Measurements from ENCODE around the gene PITPNM1. TPM values are rescaled to one million over a fixed set of nuclear protein-coding genes. Genes with fewer than 3 reads are reported as not detected.

The PITPNM1 gene
- polyA plus RNA-seq, 3 donors: 28.5 to 49.4 (median 35.4) TPM

GRCh38 chr11:67453816-67454732, 51.1 kb downstream of the PITPNM1 start:
- no peak for DNase-seq (ENCODE audit: extremely low read depth in 1 of 11, low read depth in 9 of 11, low spot score in 4 of 11)

DNA sequence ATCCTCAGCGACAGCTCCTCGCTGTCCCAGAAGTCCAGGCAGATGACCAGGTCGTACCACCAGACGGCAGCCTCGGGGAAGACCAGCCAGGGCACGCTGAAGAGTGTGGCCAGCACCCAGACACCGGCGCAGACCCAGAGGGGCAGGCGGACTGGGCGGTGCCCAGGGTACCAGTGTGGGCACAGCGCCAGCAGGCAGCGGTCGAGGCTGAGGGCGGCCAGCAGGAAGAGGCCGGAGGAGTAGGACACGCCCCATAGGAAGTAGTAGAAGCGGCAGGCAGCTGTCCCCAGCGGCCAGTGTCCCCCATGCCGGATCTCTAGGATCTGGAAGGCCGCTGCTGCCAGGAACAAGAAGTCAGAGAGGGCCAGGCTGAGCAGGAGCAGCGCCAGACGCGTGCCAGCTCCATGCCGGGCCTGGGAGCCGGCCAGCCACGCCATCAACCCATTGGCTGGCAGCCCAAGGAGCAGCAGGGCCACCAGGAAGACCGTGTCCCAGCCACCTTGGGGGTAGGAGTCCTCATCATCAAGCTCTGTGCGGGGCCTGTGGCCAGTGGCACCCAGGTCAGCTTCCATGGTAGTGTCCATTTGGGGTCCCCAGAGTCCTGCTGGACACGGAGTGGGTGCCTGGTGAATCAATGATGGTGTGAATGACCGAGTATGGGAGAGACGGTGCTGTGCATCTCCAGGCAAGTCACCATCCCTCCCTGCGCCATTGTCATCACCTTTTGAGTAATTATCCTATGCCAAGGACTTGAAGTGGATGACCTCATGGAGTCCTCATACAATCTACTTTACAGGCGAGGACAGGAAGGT, 52.8 kb downstream of the PITPNM1 start, which contains the start of gene GPR152:
Gene GPR152 (minus strand): TSS at position 589 of the 812 bp plus-strand sequence. CDS start 5 bp downstream, at position 584.
- no peak for DNase-seq (ENCODE audit: extremely low read depth in 1 of 11, low read depth in 9 of 11, low spot score in 4 of 11)

DNA sequence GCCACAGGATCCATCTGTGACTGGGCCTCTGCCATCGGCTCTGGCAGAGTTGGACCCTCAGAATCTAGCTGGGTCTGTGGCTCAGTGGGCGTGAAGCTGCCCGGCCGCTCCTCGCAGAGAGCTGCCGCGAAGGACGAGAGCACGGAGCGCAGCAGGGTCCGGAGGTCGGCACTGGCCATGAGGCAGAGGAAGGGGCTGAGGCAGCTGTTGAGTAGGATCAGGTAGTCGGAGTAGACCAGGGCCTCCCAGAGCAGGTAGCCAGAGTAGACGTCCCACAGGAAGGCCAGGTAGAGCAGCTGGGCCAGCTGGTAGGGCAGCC, 53.5 kb downstream of the PITPNM1 start:
- no peak for DNase-seq (ENCODE audit: extremely low read depth in 1 of 11, low read depth in 9 of 11, low spot score in 4 of 11)

DNA sequence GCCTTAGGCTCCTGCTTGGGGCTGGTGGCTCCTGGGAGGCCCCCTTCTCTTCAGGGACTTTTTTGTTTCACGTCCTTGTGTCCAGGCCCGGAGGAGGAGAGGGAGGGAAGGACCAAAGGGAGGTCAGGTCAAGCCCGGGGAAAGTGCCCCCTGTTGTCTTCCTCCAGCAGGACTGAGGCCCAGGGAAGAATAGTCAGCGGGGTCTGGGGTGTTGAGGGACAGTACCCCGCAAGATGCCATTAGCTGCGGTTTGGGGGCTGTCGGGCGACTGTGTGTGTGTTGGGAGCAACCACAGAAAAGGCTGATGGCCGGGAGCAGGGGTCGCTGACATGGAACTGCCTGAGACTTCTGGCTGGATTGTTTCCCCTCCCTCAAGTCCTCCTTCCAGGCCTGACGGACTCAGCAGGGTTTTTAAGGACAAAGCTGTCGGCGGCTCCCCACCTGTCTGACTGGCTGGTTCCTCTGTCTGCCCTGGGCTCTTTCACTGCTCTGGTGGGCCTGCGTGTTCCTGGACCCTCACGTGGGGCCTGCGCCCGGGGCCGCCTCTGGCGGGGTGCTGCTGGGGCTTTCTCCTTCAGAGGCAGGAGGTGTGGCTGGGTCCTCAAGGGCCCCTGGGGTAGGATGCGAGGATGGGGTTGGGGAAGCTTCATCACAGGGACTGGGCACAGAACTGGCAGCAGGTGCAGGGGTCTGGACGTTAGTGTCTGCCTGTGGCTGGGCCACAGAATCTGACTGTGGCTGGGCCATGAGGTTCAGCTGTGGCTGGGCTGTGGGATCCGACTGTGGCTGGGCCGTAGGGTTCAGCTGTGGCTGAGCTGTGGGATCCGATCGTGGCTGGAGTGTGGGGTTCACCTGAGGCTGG, 54.1 kb downstream of the PITPNM1 start:
- no peak for DNase-seq (ENCODE audit: extremely low read depth in 1 of 11, low read depth in 9 of 11, low spot score in 4 of 11)

- DNase-seq (ENCODE audit: extremely low read depth in 1 of 11, low read depth in 9 of 11, low spot score in 4 of 11): no peak
Measured at GRCh38 chr11:67449116-67449844, 55.9 kb downstream of the PITPNM1 start.

GRCh38 chr11:67448220-67448609, 56.9 kb downstream of the PITPNM1 start:
- DNase-seq (ENCODE audit: extremely low read depth in 1 of 11, low read depth in 9 of 11, low spot score in 4 of 11): no peak

DNA sequence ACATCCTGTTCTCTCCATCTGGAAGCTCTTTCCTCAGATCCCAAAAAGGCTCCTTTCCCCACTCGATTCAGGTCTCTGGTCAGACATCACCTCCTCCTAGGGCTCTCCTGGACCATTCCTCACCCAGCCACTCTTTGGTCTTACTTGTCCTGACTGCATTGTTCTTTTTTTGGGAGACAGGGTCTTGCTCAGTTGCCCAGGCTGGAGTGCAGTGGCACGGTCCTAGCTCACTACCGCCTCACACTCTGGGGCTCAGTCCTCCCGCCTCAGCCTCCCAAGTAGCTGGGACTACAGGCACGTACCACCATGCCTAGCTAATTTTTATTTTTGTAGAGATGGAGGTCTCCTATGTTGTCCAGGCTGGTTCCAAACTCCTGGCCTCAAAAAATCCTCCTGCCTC, 59.6 kb downstream of the PITPNM1 start:
- DNase-seq (ENCODE audit: extremely low read depth in 1 of 11, low read depth in 9 of 11, low spot score in 4 of 11): no peak

DNA sequence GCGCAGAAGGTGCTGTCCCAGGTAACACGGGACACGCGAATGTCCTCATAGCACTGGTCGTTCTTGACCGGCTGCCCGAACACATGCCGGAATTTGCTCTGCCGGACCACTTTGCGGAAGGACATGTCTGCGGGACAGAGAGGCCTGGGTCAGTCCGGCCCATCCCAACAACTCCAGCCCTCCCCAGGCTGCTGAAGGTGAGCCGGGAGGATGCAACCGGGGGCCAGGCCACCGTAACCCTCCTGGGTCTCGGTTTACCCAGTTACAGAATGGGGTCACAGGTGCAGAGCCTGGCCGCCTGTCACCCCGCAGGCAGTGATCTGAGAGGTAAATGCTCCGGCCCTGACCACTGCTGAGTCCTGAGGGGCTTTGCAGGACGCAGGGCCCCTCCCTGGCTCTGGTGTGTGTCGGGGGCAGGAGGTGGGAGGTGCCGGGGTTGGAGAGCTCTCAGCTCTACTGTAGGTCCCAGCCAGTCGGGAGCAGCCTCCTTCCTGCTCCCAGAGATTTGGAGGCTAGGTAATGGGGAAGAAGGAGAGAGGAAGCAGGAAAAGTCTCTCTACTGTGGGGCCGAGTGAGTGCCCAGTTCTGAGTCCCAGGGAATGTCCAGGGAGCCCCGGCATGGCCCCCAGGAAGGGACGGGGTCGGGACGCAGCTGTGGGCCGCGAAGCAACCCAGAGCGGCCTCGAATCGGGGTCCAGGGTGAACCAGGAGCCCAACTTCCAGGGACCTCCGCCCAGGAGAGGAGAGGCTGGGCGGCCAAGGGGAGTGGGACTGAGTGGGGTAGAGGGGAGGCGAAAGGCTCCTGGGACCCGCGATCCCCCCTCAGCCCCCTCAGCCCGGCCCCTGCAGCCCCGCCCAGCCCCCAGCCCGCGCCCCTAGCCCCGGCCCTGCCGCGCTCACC, 62.4 kb downstream of the PITPNM1 start:
- DNase-seq (ENCODE audit: extremely low read depth in 1 of 11, low read depth in 9 of 11, low spot score in 4 of 11): no peak

Other genes with a start within 250 kb of the PITPNM1 start
- gene GRK2, start 238.9 kb downstream of the PITPNM1 start, polyA plus RNA-seq (ENCODE audit: insufficient read length in 3 of 3): 10 to 100 TPM; 52.3 to 67.2 (median 56.8) TPM
- 10 to 100 TPM; 21.5 to 48.5 (median 30.5) TPM for gene ANKRD13D, start 216.1 kb downstream of the PITPNM1 start, polyA plus RNA-seq (ENCODE audit: insufficient read length in 3 of 3)
- 10 to 100 TPM; 19.1 to 32.6 (median 23.1) TPM for gene SSH3, start 201.8 kb downstream of the PITPNM1 start, polyA plus RNA-seq (ENCODE audit: insufficient read length in 3 of 3)
- 10 to 100 TPM; 16.3 to 38.7 (median 26.0) TPM for gene POLD4, start 151.8 kb downstream of the PITPNM1 start, polyA plus RNA-seq (ENCODE audit: insufficient read length in 3 of 3)
- 1 to 10 TPM; 4.3 to 8.0 (median 5.9) TPM for gene CLCF1, start 131.8 kb downstream of the PITPNM1 start, polyA plus RNA-seq (ENCODE audit: insufficient read length in 3 of 3)
- 10 to 100 TPM; 21.8 to 33.9 (median 31.2) TPM for gene RAD9A, start 113.4 kb downstream of the PITPNM1 start, polyA plus RNA-seq (ENCODE audit: insufficient read length in 3 of 3)
- 100 to 1,000 TPM; 149 to 172 (median 156) TPM for gene PPP1CA, start 103.5 kb downstream of the PITPNM1 start, polyA plus RNA-seq (ENCODE audit: insufficient read length in 3 of 3)
- 10 to 100 TPM in 1 of 3 donors, 1 to 10 TPM in 2; 4.5 to 10.5 (median 6.7) TPM for gene TBC1D10C, start 101.3 kb downstream of the PITPNM1 start, polyA plus RNA-seq (ENCODE audit: insufficient read length in 3 of 3)
- 1 to 10 TPM; 2.0 to 5.2 (median 2.7) TPM for gene CARNS1, start 89.7 kb downstream of the PITPNM1 start, polyA plus RNA-seq (ENCODE audit: insufficient read length in 3 of 3)
- 10 to 100 TPM; 40.3 to 47.0 (median 41.2) TPM for gene RPS6KB2, start 76.9 kb downstream of the PITPNM1 start, polyA plus RNA-seq (ENCODE audit: insufficient read length in 3 of 3)
- 1 to 10 TPM; 1.3 to 3.5 (median 2.4) TPM for gene PTPRCAP, start 67.7 kb downstream of the PITPNM1 start, polyA plus RNA-seq (ENCODE audit: insufficient read length in 3 of 3)
- gene CORO1B, start 61.9 kb downstream of the PITPNM1 start, polyA plus RNA-seq (ENCODE audit: insufficient read length in 3 of 3): 10 to 100 TPM; 53.5 to 82.1 (median 75.7) TPM
- gene GPR152, start 52.6 kb downstream of the PITPNM1 start, polyA plus RNA-seq (ENCODE audit: insufficient read length in 3 of 3): not detected
- 1 to 10 TPM in 1 of 3 donors, under 1 TPM in 2; 0.26 to 1.2 (median 0.55) TPM for gene CABP4, start 50.0 kb downstream of the PITPNM1 start, polyA plus RNA-seq (ENCODE audit: insufficient read length in 3 of 3)
- gene TMEM134, start 36.1 kb downstream of the PITPNM1 start, polyA plus RNA-seq (ENCODE audit: insufficient read length in 3 of 3): 10 to 100 TPM; 40.3 to 67.0 (median 54.6) TPM
- gene AIP, start 22.3 kb downstream of the PITPNM1 start, polyA plus RNA-seq (ENCODE audit: insufficient read length in 3 of 3): 10 to 100 TPM; 55.9 to 77.0 (median 63.1) TPM
- 10 to 100 TPM; 37.7 to 69.5 (median 52.5) TPM for gene CDK2AP2, start 2.8 kb upstream of the PITPNM1 start, polyA plus RNA-seq (ENCODE audit: insufficient read length in 3 of 3)
- gene CABP2, start 18.1 kb upstream of the PITPNM1 start, polyA plus RNA-seq (ENCODE audit: insufficient read length in 3 of 3): under 1 TPM in 1 of 3 donors, not detected in 2; 0.29 TPM
- gene GSTP1, start 78.4 kb upstream of the PITPNM1 start, polyA plus RNA-seq (ENCODE audit: insufficient read length in 3 of 3): 100 to 1,000 TPM; 697 to 788 (median 758) TPM
- 100 to 1,000 TPM; 165 to 248 (median 201) TPM for gene NDUFV1, start 101.6 kb upstream of the PITPNM1 start, polyA plus RNA-seq (ENCODE audit: insufficient read length in 3 of 3)
- 1 to 10 TPM; 2.5 to 7.1 (median 7.0) TPM for gene NUDT8, start 124.6 kb upstream of the PITPNM1 start, polyA plus RNA-seq (ENCODE audit: insufficient read length in 3 of 3)
- under 1 TPM in 2 of 3 donors, not detected in 1; 0.06 to 0.09 TPM for gene TBX10, start 134.4 kb upstream of the PITPNM1 start, polyA plus RNA-seq (ENCODE audit: insufficient read length in 3 of 3)
- gene ACY3, start 145.4 kb upstream of the PITPNM1 start, polyA plus RNA-seq (ENCODE audit: insufficient read length in 3 of 3): 10 to 100 TPM; 19.3 to 35.5 (median 26.3) TPM
- 1 to 10 TPM; 1.6 to 3.0 (median 2.1) TPM for gene ALDH3B2, start 169.3 kb upstream of the PITPNM1 start, polyA plus RNA-seq (ENCODE audit: insufficient read length in 3 of 3)

Data from renal cortex interstitium (tissue), 11 donors.